ENCODE data around the gene C10orf62. TPM values are rescaled to one million over a fixed set of nuclear protein-coding genes. Genes with fewer than 3 reads are reported as not detected.

C10orf62 gene
- total RNA-seq, 4 donors from 2014 or later: 0.46 TPM; not detected in 3

DNA sequence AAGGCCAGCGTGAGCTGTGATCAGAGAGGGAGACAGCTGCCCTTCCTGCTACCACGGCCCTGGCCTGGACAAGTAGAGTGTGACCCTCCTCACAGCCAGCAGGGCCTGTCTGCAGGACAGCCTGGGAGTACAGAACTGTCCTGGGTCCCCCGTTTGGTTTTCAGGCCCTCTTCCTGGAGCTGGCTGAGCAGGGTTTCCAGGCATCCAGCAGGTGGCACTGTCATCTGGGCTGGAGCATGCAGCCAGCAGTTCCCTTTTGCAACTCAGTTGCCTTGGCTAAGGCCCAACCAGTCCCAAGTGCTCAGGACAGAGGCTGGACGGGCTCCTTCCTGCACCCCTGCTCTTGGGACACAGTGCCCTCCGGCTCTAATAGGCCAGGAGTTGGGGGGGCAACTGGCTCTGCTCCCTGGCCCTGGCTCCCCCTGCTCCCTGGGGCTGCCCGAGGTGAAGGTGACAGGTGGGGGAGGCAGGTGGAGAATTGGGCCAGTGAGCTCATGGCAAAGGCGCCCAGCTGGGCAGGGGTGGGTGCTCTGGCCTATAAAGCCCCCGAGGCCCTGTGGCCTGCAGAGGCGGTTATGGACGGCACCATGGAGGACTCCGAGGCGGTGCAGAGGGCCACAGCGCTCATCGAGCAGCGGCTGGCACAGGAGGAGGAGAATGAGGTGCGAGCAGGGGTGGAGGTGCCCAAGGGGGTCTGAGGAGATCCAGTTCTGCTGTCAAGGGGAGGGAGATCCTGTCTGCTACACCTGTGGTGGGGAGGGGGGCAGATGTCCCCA is 17.1 kb upstream of the C10orf62 start, which contains the start of gene ANKRD2:
TSS of gene ANKRD2 (plus strand) at position 566 of the 776 bp plus-strand sequence. CDS start at position 576, 10 bp downstream.
- H3K4me1 ChIP-seq: peaks cover 30 to 36% (median 31%) of the 10 kb centered on the region in 4 donors
- peaks cover 15 to 40% (median 34%) of the 10 kb centered on the region in 4 donors for H3K36me3 ChIP-seq
- H3K9me3 ChIP-seq: no peaks in the 10 kb centered on the region
- WGBS: 74% methylated on average over 14 of the region's 16 CpGs
- intact Hi-C loops (cut with DNase I): loop anchor here (1.0 kb wide), 1 partner anchor 41 kb away; no protein-coding TSS in a partner anchor
- no peak within 1 kb of the TSS for H3K4me3 ChIP-seq
- H3K27me3 ChIP-seq: no peaks in the 10 kb centered on the region
- H3K27ac ChIP-seq (replicated peaks in 1 of 4): peak within 1 kb of the TSS; percentile 19 to 72 (median 48)
- TF ChIP-seq POLR2A (IDR thresholded peaks at IDR 0.05; ENCODE audit: low read depth) (no peak), EP300 (IDR thresholded peaks at IDR 0.05) (no peak), POLR2AphosphoS5 (IDR thresholded peaks at IDR 0.05) (peak; percentile 51 to 63)
- TF ChIP-seq, protein P1, sequence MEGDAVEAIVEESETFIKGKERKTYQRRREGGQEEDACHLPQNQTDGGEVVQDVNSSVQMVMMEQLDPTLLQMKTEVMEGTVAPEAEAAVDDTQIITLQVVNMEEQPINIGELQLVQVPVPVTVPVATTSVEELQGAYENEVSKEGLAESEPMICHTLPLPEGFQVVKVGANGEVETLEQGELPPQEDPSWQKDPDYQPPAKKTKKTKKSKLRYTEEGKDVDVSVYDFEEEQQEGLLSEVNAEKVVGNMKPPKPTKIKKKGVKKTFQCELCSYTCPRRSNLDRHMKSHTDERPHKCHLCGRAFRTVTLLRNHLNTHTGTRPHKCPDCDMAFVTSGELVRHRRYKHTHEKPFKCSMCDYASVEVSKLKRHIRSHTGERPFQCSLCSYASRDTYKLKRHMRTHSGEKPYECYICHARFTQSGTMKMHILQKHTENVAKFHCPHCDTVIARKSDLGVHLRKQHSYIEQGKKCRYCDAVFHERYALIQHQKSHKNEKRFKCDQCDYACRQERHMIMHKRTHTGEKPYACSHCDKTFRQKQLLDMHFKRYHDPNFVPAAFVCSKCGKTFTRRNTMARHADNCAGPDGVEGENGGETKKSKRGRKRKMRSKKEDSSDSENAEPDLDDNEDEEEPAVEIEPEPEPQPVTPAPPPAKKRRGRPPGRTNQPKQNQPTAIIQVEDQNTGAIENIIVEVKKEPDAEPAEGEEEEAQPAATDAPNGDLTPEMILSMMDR (IDR thresholded peaks at IDR 0.05): peak in 2 of 3 experiments; percentile 87 to 90
- DNase-seq (ENCODE audit: extremely low spot score): no peak

DNA sequence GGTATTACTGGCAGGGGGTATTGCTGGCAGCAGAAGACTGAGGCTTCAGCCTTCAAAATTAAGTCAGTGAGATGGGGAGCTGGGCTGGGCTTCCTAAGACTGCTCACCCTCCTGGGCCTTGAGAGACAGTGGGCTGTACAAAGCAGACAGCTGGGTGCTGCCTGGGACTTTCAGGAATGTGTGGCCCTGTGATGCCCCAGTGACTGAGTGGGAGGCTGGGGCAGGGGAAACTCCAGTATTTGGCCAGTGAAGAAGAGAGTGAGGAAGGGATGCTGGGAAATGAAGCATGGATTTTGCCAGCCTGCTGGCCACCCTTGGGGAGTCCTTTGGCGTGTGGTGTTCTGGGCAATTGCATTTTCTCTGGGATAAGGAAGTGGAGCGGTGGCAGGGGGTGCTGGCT is 16.5 kb upstream of the C10orf62 start:
- 97% methylated on average over 2 of the region's 2 CpGs for WGBS
- no peak for DNase-seq (ENCODE audit: extremely low spot score)
- Histone ChIP-seq H3K36me3 (peaks cover 12 to 37% (median 31%) of the 10 kb centered on the region in 4 donors), H3K4me3 (no peak overlapping the region), H3K27me3 (no peaks in the 10 kb centered on the region), H3K4me1 (peaks cover 30 to 36% (median 31%) of the 10 kb centered on the region in 4 donors), H3K9me3 (no peaks in the 10 kb centered on the region), H3K27ac (replicated peaks in 1 of 4) (peak overlapping the region; percentile 19 to 72 (median 48))
- TF ChIP-seq, protein P1 (IDR thresholded peaks at IDR 0.05): no peak
- TF ChIP-seq EP300 (IDR thresholded peaks at IDR 0.05) (no peak), POLR2AphosphoS5 (IDR thresholded peaks at IDR 0.05) (no peak), POLR2A (IDR thresholded peaks at IDR 0.05; ENCODE audit: low read depth) (no peak)
- intact Hi-C loops (cut with DNase I): no loop called here

DNA sequence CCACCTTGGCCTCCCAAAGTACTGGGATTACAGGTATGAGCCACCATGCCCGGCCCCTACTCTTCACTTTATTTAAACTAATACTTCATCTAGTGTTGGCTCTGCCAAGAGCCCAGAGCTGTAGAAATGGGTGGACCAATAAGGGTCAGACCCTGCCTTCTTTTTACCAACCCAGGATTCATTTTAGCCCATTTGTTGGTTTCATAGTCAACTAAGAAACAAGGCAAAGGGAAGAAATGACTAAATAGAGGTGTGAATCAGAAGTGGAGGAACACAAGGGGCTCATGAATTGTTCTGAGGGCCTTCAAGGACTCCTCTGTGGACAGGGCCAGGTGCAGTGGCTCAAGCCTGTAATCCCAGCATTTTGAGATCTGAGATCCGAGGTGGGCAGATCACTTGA is 15.8 kb upstream of the C10orf62 start:
- H3K9me3 ChIP-seq: no peaks in the 10 kb centered on the region
- peaks cover 11 to 30% (median 28%) of the 10 kb centered on the region in 4 donors for H3K36me3 ChIP-seq
- H3K27me3 ChIP-seq: no peaks in the 10 kb centered on the region
- DNase-seq (ENCODE audit: extremely low spot score): no peak
- TF ChIP-seq POLR2A (IDR thresholded peaks at IDR 0.05; ENCODE audit: low read depth): no peak
- TF ChIP-seq POLR2AphosphoS5 (IDR thresholded peaks at IDR 0.05): no peak
- no peak overlapping the region for H3K4me3 ChIP-seq
- peaks cover 30 to 36% (median 31%) of the 10 kb centered on the region in 4 donors for H3K4me1 ChIP-seq
- 90% methylated on average over 2 of the region's 2 CpGs for WGBS
- H3K27ac ChIP-seq (replicated peaks in 1 of 4): peak overlapping the region in 3 of 4 donors; percentile 71 to 79 (median 72)
- intact Hi-C loops (cut with DNase I): loop anchor here (1.0 kb wide), 1 partner anchor 35 kb away; no protein-coding TSS in a partner anchor

DNA sequence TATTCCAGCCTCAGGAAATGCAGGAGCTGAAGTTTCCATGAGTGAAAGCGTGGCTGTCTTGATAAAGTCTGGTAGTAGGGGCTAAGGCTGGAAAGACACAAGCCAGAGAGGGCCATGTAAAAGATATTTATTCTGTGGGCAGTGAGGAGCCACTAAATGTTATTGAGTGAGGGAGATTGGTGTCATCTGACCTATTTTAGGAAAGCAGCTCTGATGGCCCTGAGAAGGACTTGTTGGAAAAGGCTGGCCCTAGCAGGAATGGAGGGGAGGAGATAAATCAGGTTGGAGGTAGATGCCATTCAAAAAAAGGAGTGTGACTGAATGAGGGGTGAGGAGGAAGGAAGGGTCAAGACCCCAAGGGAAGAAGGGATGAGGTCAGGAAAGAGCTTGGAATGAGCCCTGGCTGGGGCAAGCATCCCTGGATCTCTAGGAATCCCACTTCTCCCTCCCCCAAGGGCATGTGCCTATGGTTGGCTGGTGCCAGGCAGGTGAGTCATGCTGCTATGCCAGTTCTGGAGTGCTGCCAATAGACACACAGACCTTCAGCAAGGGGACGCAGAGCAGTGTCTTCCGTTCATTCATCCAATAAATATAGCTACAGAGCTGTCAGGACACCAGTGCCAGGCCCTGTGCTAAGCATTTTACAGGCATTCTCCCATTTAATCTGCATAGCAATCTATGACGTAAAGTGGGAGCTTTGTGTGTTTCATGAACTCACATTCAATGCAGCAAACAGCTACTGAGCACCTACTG is 15.0 kb upstream of the C10orf62 start:
- peak; percentile 83 to 92 for TF ChIP-seq POLR2AphosphoS5 (IDR thresholded peaks at IDR 0.05)
- TF ChIP-seq, protein P1 (IDR thresholded peaks at IDR 0.05): no peak
- Histone ChIP-seq H3K27me3 (no peaks in the 10 kb centered on the region), H3K36me3 (peaks cover 11 to 23% (median 20%) of the 10 kb centered on the region in 4 donors), H3K9me3 (no peaks in the 10 kb centered on the region), H3K27ac (replicated peaks in 1 of 4) (peak overlapping the region; percentile 72 to 81 (median 76)), H3K4me3 (no peak overlapping the region), H3K4me1 (peaks cover 30 to 36% (median 31%) of the 10 kb centered on the region in 4 donors)
- intact Hi-C loops (cut with DNase I): loop anchor here (1.0 kb wide), 1 partner anchor 34 kb away; no protein-coding TSS in a partner anchor
- DNase-seq (ENCODE audit: extremely low spot score): no peak
- 56% methylated on average over 4 of the region's 4 CpGs for WGBS
